Erythroblast (primary cell): ENCODE measurements around the gene ARHGEF28.

ENCODE experiments used
- GATA1 ChIP-seq: IDR thresholded peaks from 2 replicates; pipeline ENCODE4 v1.6.1; 2011; ENCODE audit warnings: low read depth, mild to moderate bottlenecking, control low read depth, low read length, moderate library complexity
- POLR2A ChIP-seq: IDR thresholded peaks from 2 replicates; pipeline ENCODE4 v1.6.1; 2011; ENCODE audit warnings: mild to moderate bottlenecking, low read length

DNA sequence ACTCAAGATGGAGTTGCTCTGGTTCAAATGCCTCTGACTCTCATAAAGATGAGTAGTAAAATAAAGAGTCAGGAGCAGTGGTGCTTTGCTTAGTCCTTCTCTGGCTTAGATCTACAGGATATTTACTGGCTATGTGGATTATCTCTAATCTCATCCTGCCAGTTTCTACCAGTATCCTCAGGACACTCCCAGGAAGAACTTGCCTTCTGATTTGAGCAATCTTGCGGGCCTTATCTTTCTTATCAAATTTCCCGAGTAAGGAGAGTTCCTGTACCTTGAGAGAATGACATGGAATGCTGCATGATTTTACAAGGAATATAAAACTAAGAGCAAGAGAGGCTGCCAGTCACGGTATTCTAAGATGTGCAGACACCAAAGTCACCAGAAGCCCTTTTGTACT, 364.0 kb downstream of the ARHGEF28 start:
- TF ChIP-seq POLR2A (no peak), GATA1 (no peak)
